CD4-positive, alpha-beta T cell (primary cell): ENCODE data around the gene IPCEF1. TPM values are rescaled to one million over a fixed set of nuclear protein-coding genes. Genes with fewer than 3 reads are reported as not detected.

Experiments
- ATAC-seq: fragments of 200-7000 bp; cut with Tn5 transposase; one replicate; pipeline ENCODE4 v1.10.0; 2022; ENCODE audit warnings: mild to moderate bottlenecking; ENCODE audit not compliant: poor library complexity
- CTCF ChIA-PET: fragments of 350-600 bp; sonication (Branson Sonifier 250); formaldehyde crosslinking; loops from one replicate; lab custom pipeline; 2021; ENCODE audit warnings: antibody characterized with exemption, inconsistent platforms; lab: Charles Lee
- POLR2A ChIA-PET: fragments of 350-600 bp; sonication (Branson Sonifier 250); formaldehyde crosslinking; loops from one replicate; lab custom pipeline; 2021; ENCODE audit warnings: antibody characterized with exemption, inconsistent platforms; lab: Charles Lee
- DNase-seq, 14 experiments: peaks; one replicate each; pipeline ENCODE4 v3.0.0-alpha.2; 2013 to 2020; ENCODE audit warnings: mixed read lengths in 2 of 14
- H3K27ac ChIP-seq, 2 donors: one replicate each; pipeline versions ENCODE4 v1.5.1 to v1.7.0; 2013; ENCODE audit warnings: low read length in 2 of 2, low read depth in 1 of 2, mild to moderate bottlenecking in 1 of 2
- H3K27me3 ChIP-seq, 2 experiments: 1 replicate in 1 of 2; 2 replicates in 1 of 2; pipeline versions ENCODE4 v1.6.1 to v1.7.0; 2013; ENCODE audit warnings: low read length in 2 of 2, control low read depth in 1 of 2, mild to moderate bottlenecking in 1 of 2, moderate library complexity in 1 of 2; ENCODE audit not compliant: insufficient read depth in 2 of 2, control insufficient read depth in 1 of 2
- H3K36me3 ChIP-seq: one replicate; pipeline ENCODE4 v1.6.1; 2013; ENCODE audit warnings: low read length, control low read depth; ENCODE audit not compliant: insufficient read depth
- H3K4me1 ChIP-seq: one replicate; pipeline ENCODE4 v1.6.1; 2013; ENCODE audit warnings: low read length, control low read depth; ENCODE audit not compliant: insufficient read depth
- H3K4me3 ChIP-seq: one replicate; pipeline ENCODE4 v1.5.1; 2013; ENCODE audit warnings: mild to moderate bottlenecking, low read length, moderate library complexity
- H3K9me3 ChIP-seq, 2 experiments: 1 replicate in 1 of 2; 2 replicates in 1 of 2; pipeline versions ENCODE4 v1.6.1 to v1.7.0; 2013; ENCODE audit warnings: low read length in 2 of 2, mild to moderate bottlenecking in 2 of 2, control low read depth in 1 of 2, moderate library complexity in 1 of 2; ENCODE audit not compliant: control insufficient read depth in 1 of 2, insufficient read depth in 1 of 2
- H3K27ac Mint-ChIP-seq: one replicate; pipeline ENCODE4 v1.8.0; 2020; ENCODE audit warnings: mixed read lengths
- H3K27me3 Mint-ChIP-seq: one replicate; pipeline ENCODE4 v1.8.0; 2021; ENCODE audit warnings: mixed read lengths
- H3K36me3 Mint-ChIP-seq: one replicate; pipeline ENCODE4 v1.8.0; 2021; ENCODE audit warnings: low read depth, mixed read lengths
- H3K4me1 Mint-ChIP-seq: one replicate; pipeline ENCODE4 v1.8.0; 2021; ENCODE audit warnings: low read depth, mixed read lengths
- H3K4me3 Mint-ChIP-seq: one replicate; pipeline ENCODE4 v1.8.0; 2020; ENCODE audit warnings: mild to moderate bottlenecking, mixed read lengths
- H3K9me3 Mint-ChIP-seq: one replicate; pipeline ENCODE4 v1.8.0; 2020; ENCODE audit warnings: mixed read lengths
- CTCF ChIP-seq: fragments of 200-600 bp; IDR thresholded peaks from one replicate; pipeline ENCODE4 v1.8.0; 2022; ENCODE audit warnings: antibody characterized with exemption, mild to moderate bottlenecking
- intact Hi-C, 2 experiments: fragments of 100-400 bp; cut with DNase I in 1 of 2; cut with micrococcal nuclease in 1 of 2; formaldehyde crosslinking; loops; one replicate each; pipeline versions ENCODE4 v1.15.1 to v1.9.0; 2023 to 2025; cut with DNase I, micrococcal nuclease
- total RNA-seq, 174 experiments: library from RNA in 2 of 174; stranded (reverse) in 2 of 174; gene quantifications; one replicate each; pipeline ENCODE4 v1.2.3 and lab custom pipeline; 2021 to 2026

IPCEF1 gene
- total RNA-seq, 2 experiments from 2014 or later: 92.4 to 96.8 TPM

GRCh38 chr6:154382740-154383139 lies 26.1 kb upstream of the IPCEF1 start:
- H3K4me3 Mint-ChIP-seq: no peak overlapping the region
- H3K4me3 ChIP-seq: no peak overlapping the region
- ATAC-seq: no peak
- H3K27ac Mint-ChIP-seq: no peak overlapping the region
- ChIA-PET POLR2A (no interaction called here), CTCF (no interaction called here)
- no peaks in the 10 kb centered on the region for H3K4me1 ChIP-seq
- H3K9me3 Mint-ChIP-seq: peaks cover 3% of the 10 kb centered on the region
- no peaks in the 10 kb centered on the region for H3K4me1 Mint-ChIP-seq
- no peak for TF ChIP-seq CTCF
- intact Hi-C loops: no loop called here
- no peak for DNase-seq
- H3K27me3 ChIP-seq: no peaks in the 10 kb centered on the region
- H3K27me3 Mint-ChIP-seq: peaks cover 13% of the 10 kb centered on the region
- H3K27ac ChIP-seq: no peak overlapping the region
- H3K9me3 ChIP-seq: peaks cover 3 to 6% of the 10 kb centered on the region in 2 experiments
- H3K36me3 ChIP-seq: no peaks in the 10 kb centered on the region
- no peaks in the 10 kb centered on the region for H3K36me3 Mint-ChIP-seq

- H3K9me3 Mint-ChIP-seq: peaks cover 3% of the 10 kb centered on the region
Observed at GRCh38 chr6:154381548-154381947, 24.9 kb upstream of the IPCEF1 start.

GRCh38 chr6:154380741-154381140 lies 24.1 kb upstream of the IPCEF1 start:
- no peak overlapping the region for H3K4me3 ChIP-seq
- peaks cover 3 to 6% of the 10 kb centered on the region in 2 experiments for H3K9me3 ChIP-seq
- no peak for ATAC-seq
- intact Hi-C loops: no loop called here
- H3K27me3 ChIP-seq: no peaks in the 10 kb centered on the region
- H3K27ac Mint-ChIP-seq: no peak overlapping the region
- no peak overlapping the region for H3K27ac ChIP-seq
- peaks cover 3% of the 10 kb centered on the region for H3K9me3 Mint-ChIP-seq
- H3K4me1 Mint-ChIP-seq: no peaks in the 10 kb centered on the region
- H3K36me3 Mint-ChIP-seq: no peaks in the 10 kb centered on the region
- no peak for TF ChIP-seq CTCF
- no peak overlapping the region for H3K4me3 Mint-ChIP-seq
- H3K4me1 ChIP-seq: no peaks in the 10 kb centered on the region
- CTCF ChIA-PET: no interaction called here
- peaks cover 7% of the 10 kb centered on the region for H3K27me3 Mint-ChIP-seq
- H3K36me3 ChIP-seq: no peaks in the 10 kb centered on the region
- no peak for DNase-seq
- POLR2A ChIA-PET: no interaction called here

More at GRCh38 chr6:154381548-154381947, 24.9 kb upstream of the IPCEF1 start:
- POLR2A ChIA-PET: no interaction called here
- DNase-seq (no peak), ATAC-seq (no peak)
- CTCF ChIA-PET: no interaction called here
- no peak overlapping the region for H3K4me3 ChIP-seq
- intact Hi-C loops: no loop called here
- H3K9me3 ChIP-seq: peaks cover 3 to 6% of the 10 kb centered on the region in 2 experiments
- H3K27me3 ChIP-seq: no peaks in the 10 kb centered on the region
- Mint-ChIP-seq H3K4me3 (no peak overlapping the region), H3K36me3 (no peaks in the 10 kb centered on the region), H3K4me1 (no peaks in the 10 kb centered on the region), H3K27ac (no peak overlapping the region), H3K27me3 (peaks cover 7% of the 10 kb centered on the region)
- no peak for TF ChIP-seq CTCF
- no peaks in the 10 kb centered on the region for H3K4me1 ChIP-seq
- H3K27ac ChIP-seq: no peak overlapping the region
- H3K36me3 ChIP-seq: no peaks in the 10 kb centered on the region
